Measurements from ENCODE around the gene ST8SIA6. TPM values are rescaled to one million over a fixed set of nuclear protein-coding genes. Genes with fewer than 3 reads are reported as not detected.
A peak's percentile ranks its signal among the peaks of the same experiment; 100 is the strongest.

Gene ST8SIA6
- total RNA-seq, 1 experiment from 2014 or later = 0.91 TPM

- no peak for DNase-seq (ENCODE audit: low read depth)
Observed at GRCh38 chr10:17386021-17386420, 68.4 kb downstream of the ST8SIA6 start.

GRCh38 chr10:17385066-17385465 is 69.3 kb downstream of the ST8SIA6 start:
- DNase-seq (ENCODE audit: low read depth) = no peak

GRCh38 chr10:17383801-17384555 is 70.4 kb downstream of the ST8SIA6 start:
- DNase-seq (ENCODE audit: low read depth) = no peak

- DNase-seq (ENCODE audit: low read depth) = no peak
Observed at GRCh38 chr10:17381502-17382142, 72.8 kb downstream of the ST8SIA6 start.

GRCh38 chr10:17380888-17381287 is 73.5 kb downstream of the ST8SIA6 start:
- no peak for DNase-seq (ENCODE audit: low read depth)

- no peak for DNase-seq (ENCODE audit: low read depth)
Observed at GRCh38 chr10:17380016-17380415, 74.4 kb downstream of the ST8SIA6 start.

GRCh38 chr10:17379151-17379690 is 75.2 kb downstream of the ST8SIA6 start:
- no peak for DNase-seq (ENCODE audit: low read depth)

- DNase-seq (ENCODE audit: low read depth) = peak; percentile 50
Observed at GRCh38 chr10:17375936-17376584, 78.3 kb downstream of the ST8SIA6 start.

- peak; percentile 2 for DNase-seq (ENCODE audit: low read depth)
Observed at GRCh38 chr10:17368708-17369272, 85.6 kb downstream of the ST8SIA6 start.

GRCh38 chr10:17366705-17367104 is 87.7 kb downstream of the ST8SIA6 start:
- DNase-seq (ENCODE audit: low read depth) = no peak

- no peak for DNase-seq (ENCODE audit: low read depth)
Observed at GRCh38 chr10:17365402-17365801, 89.0 kb downstream of the ST8SIA6 start.

GRCh38 chr10:17358461-17358860 is 95.9 kb downstream of the ST8SIA6 start:
- DNase-seq (ENCODE audit: low read depth) = no peak

- DNase-seq (ENCODE audit: low read depth) = no peak
Observed at GRCh38 chr10:17357781-17358180, 96.6 kb downstream of the ST8SIA6 start.

GRCh38 chr10:17356820-17357219 is 97.6 kb downstream of the ST8SIA6 start:
- no peak for DNase-seq (ENCODE audit: low read depth)

GRCh38 chr10:17354781-17355180 is 99.6 kb downstream of the ST8SIA6 start:
- DNase-seq (ENCODE audit: low read depth) = peak; percentile 8

GRCh38 chr10:17353568-17354300 is 100.7 kb downstream of the ST8SIA6 start:
- peak; percentile 18 for DNase-seq (ENCODE audit: low read depth)

GRCh38 chr10:17352583-17352982 is 101.8 kb downstream of the ST8SIA6 start:
- no peak for DNase-seq (ENCODE audit: low read depth)

GRCh38 chr10:17351506-17351905 is 102.9 kb downstream of the ST8SIA6 start:
- DNase-seq (ENCODE audit: low read depth) = no peak

- DNase-seq (ENCODE audit: low read depth) = no peak
Observed at GRCh38 chr10:17349717-17350116, 104.7 kb downstream of the ST8SIA6 start.

GRCh38 chr10:17348501-17349349 is 105.7 kb downstream of the ST8SIA6 start:
- peak; percentile 83 for DNase-seq (ENCODE audit: low read depth)

Data from Daoy (cell line).